SK-N-SH (cell line): ENCODE measurements around the gene SPTAN1.

Experiments
- EP300 ChIP-seq, 2 experiments: IDR thresholded peaks; 2 replicates each; pipeline versions ENCODE4 v1.4.0 to v1.6.1; 2012; ENCODE audit warnings: borderline replicate concordance in 1 of 2, low read depth in 1 of 2, low read length in 1 of 2
- NRF1 ChIP-seq: IDR thresholded peaks from 2 replicates; pipeline ENCODE4 v1.6.1; 2012; ENCODE audit warnings: low read depth, mild to moderate bottlenecking, low read length
- TEAD4 ChIP-seq: IDR thresholded peaks from 2 replicates; pipeline ENCODE4 v1.4.0; 2012; ENCODE audit warnings: mild to moderate bottlenecking, borderline replicate concordance; ENCODE audit not compliant: insufficient read depth
- TF ChIP-seq, protein P1 (sequence below): fragments of 200-600 bp; sonication (generic); IDR thresholded peaks from 2 replicates; pipeline ENCODE4 v1.6.1; 2017; ENCODE audit warnings: antibody characterized with exemption, mild to moderate bottlenecking, moderate library complexity

DNA sequence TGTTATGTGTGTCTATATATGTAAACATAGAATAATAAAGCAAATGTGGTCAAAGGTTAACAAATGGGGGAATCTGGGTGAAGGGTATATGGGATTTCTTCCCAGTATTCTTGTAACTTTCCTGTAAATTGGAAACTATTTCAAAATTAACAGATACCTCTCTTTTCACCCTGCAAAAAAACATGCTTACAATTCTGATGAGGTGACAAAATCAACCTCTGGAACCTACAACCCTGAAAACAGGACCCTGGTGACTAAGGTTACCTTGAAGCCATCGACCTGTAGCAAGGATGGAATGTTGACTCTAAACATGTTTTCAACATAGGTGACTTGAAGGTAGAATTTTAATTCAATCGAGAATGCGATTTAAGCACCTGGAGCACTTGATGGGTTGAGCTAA, 5.9 kb upstream of the SPTAN1 start:
- TF ChIP-seq NRF1 (no peak), TEAD4 (no peak), EP300 (IDR thresholded peaks at IDR 0.05; ENCODE audit: borderline replicate concordance in 1 of 2, low read depth in 1 of 2, low read length in 1 of 2) (no peak)
- TF ChIP-seq, protein P1, sequence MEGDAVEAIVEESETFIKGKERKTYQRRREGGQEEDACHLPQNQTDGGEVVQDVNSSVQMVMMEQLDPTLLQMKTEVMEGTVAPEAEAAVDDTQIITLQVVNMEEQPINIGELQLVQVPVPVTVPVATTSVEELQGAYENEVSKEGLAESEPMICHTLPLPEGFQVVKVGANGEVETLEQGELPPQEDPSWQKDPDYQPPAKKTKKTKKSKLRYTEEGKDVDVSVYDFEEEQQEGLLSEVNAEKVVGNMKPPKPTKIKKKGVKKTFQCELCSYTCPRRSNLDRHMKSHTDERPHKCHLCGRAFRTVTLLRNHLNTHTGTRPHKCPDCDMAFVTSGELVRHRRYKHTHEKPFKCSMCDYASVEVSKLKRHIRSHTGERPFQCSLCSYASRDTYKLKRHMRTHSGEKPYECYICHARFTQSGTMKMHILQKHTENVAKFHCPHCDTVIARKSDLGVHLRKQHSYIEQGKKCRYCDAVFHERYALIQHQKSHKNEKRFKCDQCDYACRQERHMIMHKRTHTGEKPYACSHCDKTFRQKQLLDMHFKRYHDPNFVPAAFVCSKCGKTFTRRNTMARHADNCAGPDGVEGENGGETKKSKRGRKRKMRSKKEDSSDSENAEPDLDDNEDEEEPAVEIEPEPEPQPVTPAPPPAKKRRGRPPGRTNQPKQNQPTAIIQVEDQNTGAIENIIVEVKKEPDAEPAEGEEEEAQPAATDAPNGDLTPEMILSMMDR = no peak
